ENCODE results near the gene MSGN1. TPM values are rescaled to one million over a fixed set of nuclear protein-coding genes. Genes with fewer than 3 reads are reported as not detected.

The MSGN1 gene
- total RNA-seq, 4 donors from 2014 or later, result not detected

DNA sequence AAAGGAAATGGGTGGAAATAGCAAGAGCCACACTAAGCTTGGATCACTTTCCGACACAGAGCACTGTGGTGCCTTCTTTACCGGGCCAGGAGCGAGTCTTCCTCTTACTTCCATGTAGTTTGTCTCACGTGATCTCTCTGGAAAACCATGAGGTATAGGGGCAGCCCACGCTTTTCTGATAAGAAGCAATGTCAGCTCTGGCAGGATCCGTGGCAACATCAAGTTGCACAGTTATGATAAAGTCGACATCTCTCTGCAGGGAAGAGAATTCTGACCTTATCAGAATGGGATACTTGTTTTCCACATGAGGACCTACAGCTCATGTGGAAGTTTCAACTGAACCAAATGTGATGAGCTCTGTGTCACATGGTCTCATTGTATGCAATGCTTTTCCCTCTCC is 29.5 kb downstream of the MSGN1 start:
- Histone ChIP-seq H3K36me3 (no peaks in the 10 kb centered on the region), H3K27ac (no peak overlapping the region), H3K4me1 (no peaks in the 10 kb centered on the region), H3K27me3 (no peaks in the 10 kb centered on the region), H3K4me3 (no peak overlapping the region), H3K9me3 (no peaks in the 10 kb centered on the region)
- WGBS, 2 donors (ENCODE audit: low coverage in 1 of 2), result 90% methylated on average over 6 of the region's 7 CpGs; no CpG with 5 or more reads in 1 of the 2 donors
- TF ChIP-seq POLR2A (IDR thresholded peaks at IDR 0.05) (no peak), EP300 (IDR thresholded peaks at IDR 0.05) (no peak), POLR2AphosphoS5 (IDR thresholded peaks at IDR 0.05) (no peak)
- TF ChIP-seq, protein P1, sequence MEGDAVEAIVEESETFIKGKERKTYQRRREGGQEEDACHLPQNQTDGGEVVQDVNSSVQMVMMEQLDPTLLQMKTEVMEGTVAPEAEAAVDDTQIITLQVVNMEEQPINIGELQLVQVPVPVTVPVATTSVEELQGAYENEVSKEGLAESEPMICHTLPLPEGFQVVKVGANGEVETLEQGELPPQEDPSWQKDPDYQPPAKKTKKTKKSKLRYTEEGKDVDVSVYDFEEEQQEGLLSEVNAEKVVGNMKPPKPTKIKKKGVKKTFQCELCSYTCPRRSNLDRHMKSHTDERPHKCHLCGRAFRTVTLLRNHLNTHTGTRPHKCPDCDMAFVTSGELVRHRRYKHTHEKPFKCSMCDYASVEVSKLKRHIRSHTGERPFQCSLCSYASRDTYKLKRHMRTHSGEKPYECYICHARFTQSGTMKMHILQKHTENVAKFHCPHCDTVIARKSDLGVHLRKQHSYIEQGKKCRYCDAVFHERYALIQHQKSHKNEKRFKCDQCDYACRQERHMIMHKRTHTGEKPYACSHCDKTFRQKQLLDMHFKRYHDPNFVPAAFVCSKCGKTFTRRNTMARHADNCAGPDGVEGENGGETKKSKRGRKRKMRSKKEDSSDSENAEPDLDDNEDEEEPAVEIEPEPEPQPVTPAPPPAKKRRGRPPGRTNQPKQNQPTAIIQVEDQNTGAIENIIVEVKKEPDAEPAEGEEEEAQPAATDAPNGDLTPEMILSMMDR (IDR thresholded peaks at IDR 0.05), result no peak
- no peak for ATAC-seq

DNA sequence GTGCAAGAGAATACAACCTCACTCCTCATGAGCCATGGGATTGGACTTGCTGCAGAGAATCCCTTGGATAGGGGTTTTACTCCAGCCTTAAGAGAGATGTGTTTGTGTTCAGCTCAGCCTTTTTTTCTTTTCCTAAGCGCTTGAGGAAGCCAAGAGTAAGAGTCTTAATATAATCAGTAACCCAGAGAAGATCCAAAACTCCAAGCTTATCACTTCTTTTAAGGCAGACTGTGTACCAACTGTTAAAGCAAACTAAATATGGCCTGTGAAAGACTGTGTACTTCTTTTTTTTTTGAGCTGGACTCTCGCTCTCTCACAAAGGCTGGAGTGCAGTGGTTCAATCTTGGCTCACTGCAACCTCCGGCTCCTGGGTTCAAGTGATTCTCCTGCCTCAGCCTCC is 30.4 kb downstream of the MSGN1 start:
- no peaks in the 10 kb centered on the region for H3K9me3 ChIP-seq
- no peak overlapping the region for H3K4me3 ChIP-seq
- TF ChIP-seq POLR2A (IDR thresholded peaks at IDR 0.05) (no peak), EP300 (IDR thresholded peaks at IDR 0.05) (no peak), POLR2AphosphoS5 (IDR thresholded peaks at IDR 0.05) (no peak)
- TF ChIP-seq, protein P1 (IDR thresholded peaks at IDR 0.05), result no peak
- H3K27me3 ChIP-seq, result no peaks in the 10 kb centered on the region
- H3K27ac ChIP-seq, result no peak overlapping the region
- no peaks in the 10 kb centered on the region for H3K4me1 ChIP-seq
- no peak for ATAC-seq
- WGBS, 2 donors (ENCODE audit: low coverage in 1 of 2), result 93 to 100% methylated on average over 2 to 3 of the region's 3 CpGs
- no peaks in the 10 kb centered on the region for H3K36me3 ChIP-seq

DNA sequence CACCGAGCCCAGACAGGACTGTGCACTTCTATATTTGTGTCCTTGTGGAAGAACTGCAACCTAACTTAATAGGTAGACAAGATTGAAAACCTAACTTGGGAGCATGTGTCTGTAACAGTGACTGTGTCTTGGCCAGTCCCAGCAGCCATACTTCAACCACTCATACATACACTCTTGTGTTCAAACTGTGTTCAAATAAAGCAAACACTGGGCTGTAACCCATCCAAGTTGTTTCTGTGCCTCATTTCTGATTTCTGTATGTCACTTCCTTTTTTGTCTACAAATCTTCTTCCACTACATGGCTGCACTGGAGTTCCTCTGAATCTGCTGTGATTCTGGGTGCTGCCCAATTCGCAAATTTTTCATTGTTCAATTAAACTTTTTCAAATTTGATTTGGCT is 31.0 kb downstream of the MSGN1 start:
- no peaks in the 10 kb centered on the region for H3K27me3 ChIP-seq
- no peak for TF ChIP-seq EP300 (IDR thresholded peaks at IDR 0.05)
- no peak for TF ChIP-seq POLR2AphosphoS5 (IDR thresholded peaks at IDR 0.05)
- TF ChIP-seq, protein P1 (IDR thresholded peaks at IDR 0.05), result no peak
- no peak for TF ChIP-seq POLR2A (IDR thresholded peaks at IDR 0.05)
- no peaks in the 10 kb centered on the region for H3K36me3 ChIP-seq
- no peak overlapping the region for H3K27ac ChIP-seq
- H3K9me3 ChIP-seq, result no peaks in the 10 kb centered on the region
- H3K4me3 ChIP-seq, result no peak overlapping the region
- no peaks in the 10 kb centered on the region for H3K4me1 ChIP-seq
- 88 to 100% methylated on average over 1 of the region's 2 CpGs for WGBS, 2 donors (ENCODE audit: low coverage in 1 of 2)
- ATAC-seq, result no peak

DNA sequence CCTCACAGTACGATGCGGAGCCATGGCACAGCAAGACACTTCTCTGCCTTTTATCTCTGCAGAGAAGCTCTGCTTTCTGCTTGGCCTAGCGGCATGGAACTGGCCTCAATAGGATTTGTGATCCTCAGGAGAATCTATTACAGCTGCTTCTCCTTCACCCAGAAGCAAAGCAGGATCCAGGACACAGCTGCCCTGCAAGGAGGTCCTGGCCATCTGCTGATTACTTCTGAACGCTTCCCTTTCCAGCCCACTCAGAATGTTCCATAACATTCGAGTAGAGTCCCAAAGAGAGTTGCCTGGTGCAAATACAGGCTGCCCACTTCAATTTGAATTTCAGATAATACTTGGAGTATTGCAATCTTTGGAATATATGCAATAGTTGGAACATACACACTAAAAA is 33.0 kb downstream of the MSGN1 start:
- 75 to 80% methylated on average over 2 to 5 of the region's 5 CpGs for WGBS, 2 donors (ENCODE audit: low coverage in 1 of 2)
- H3K27me3 ChIP-seq, result no peaks in the 10 kb centered on the region
- no peaks in the 10 kb centered on the region for H3K9me3 ChIP-seq
- H3K4me1 ChIP-seq, result no peaks in the 10 kb centered on the region
- no peak overlapping the region for H3K27ac ChIP-seq
- TF ChIP-seq POLR2A (IDR thresholded peaks at IDR 0.05) (no peak), EP300 (IDR thresholded peaks at IDR 0.05) (no peak)
- no peak overlapping the region for H3K4me3 ChIP-seq
- no peak for ATAC-seq
- no peaks in the 10 kb centered on the region for H3K36me3 ChIP-seq

DNA sequence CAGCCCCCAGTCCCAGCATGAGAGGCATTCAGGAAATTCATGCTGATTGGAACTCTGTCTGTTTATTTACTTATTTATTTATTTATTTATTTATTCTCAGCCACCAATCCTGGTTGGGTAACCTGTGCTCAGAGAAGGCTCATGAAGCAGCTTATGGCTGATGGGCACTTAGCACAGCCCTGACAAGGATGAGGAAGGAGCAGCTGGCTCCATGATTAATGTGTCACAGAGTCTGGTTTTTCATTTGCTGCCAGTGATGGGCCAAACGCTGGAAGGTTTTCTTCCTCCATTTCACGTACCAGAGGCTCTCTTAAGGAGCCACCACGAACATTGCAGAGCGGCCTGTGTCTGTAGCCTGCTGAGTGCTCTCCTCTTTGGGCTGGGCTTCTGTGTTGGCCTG is 33.9 kb downstream of the MSGN1 start:
- Histone ChIP-seq H3K9me3 (no peaks in the 10 kb centered on the region), H3K4me1 (no peaks in the 10 kb centered on the region), H3K27ac (no peak overlapping the region), H3K27me3 (no peaks in the 10 kb centered on the region), H3K36me3 (no peaks in the 10 kb centered on the region), H3K4me3 (no peak overlapping the region)
- no peak for TF ChIP-seq EP300 (IDR thresholded peaks at IDR 0.05)
- TF ChIP-seq, protein P1 (IDR thresholded peaks at IDR 0.05), result no peak
- TF ChIP-seq POLR2AphosphoS5 (IDR thresholded peaks at IDR 0.05), result no peak
- TF ChIP-seq POLR2A (IDR thresholded peaks at IDR 0.05), result no peak
- 90 to 100% methylated on average over 3 of the region's 4 CpGs for WGBS, 2 donors (ENCODE audit: low coverage in 1 of 2)
- no peak for ATAC-seq
